Stimulated activated CD4-positive, alpha-beta T cell treated with anti-CD3 and anti-CD28 coated beads, Interleukin-4, amount 100 ng/mL, for 48 hours (primary cell): ENCODE data around the gene PRPF8.
A peak's percentile ranks its signal among the peaks of the same experiment; 100 is the strongest.
"Not testable (repeated sequence)": the region's sequence is repeated elsewhere in the genome, so short reads cannot be mapped to it uniquely, and the experiment has no call there.

Source experiments
- DNase-seq, 2 donors: peaks; one replicate each; pipeline ENCODE4 v3.0.0-alpha.2; 2020; ENCODE audit warnings: low read depth in 2 of 2

Gene PRPF8

DNA sequence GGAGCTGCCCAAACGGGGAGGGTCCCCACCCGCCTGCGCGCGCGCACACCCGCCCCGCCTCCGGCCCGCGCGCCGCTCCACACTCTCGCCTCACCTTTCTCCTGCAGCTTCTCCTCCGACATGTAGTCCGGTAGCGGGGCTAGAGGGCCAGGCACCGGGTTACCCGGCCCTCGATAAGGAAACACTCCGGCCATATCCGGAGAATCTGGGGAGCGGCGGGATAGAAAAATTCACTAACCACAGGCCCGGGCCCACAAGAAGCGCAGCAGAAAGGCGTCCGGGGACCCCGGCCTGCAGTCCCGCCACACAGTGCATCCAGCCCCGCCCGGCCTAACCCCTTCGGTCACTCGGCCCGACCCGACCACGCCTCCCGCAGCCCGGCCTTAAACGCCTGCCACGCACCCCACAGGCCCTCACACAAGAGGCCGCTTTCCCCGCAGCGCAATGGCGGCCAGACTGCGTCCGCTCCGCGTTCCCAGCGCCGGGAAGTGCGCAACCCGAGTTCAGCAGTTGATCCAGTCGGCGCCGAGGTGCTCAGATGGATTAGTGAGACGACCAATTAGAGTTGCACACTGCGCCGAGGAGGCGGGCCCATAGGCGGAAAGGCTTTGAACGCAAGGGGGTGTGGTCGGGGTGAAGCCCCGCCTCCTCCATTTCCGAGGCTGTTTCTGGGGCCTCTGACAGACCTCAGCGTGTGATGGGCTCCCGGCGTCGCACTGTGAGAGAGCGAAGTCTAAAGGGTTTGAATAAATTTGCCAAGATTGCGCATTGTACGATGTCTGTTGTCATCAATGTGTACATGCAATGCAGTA is at the start of gene PRPF8:
Gene PRPF8, minus strand, starts transcription at position 490 of the 812 bp plus-strand sequence. Its CDS starts 296 bp downstream, at position 194.
- DNase-seq, result peak; percentile 96 to 98

DNA sequence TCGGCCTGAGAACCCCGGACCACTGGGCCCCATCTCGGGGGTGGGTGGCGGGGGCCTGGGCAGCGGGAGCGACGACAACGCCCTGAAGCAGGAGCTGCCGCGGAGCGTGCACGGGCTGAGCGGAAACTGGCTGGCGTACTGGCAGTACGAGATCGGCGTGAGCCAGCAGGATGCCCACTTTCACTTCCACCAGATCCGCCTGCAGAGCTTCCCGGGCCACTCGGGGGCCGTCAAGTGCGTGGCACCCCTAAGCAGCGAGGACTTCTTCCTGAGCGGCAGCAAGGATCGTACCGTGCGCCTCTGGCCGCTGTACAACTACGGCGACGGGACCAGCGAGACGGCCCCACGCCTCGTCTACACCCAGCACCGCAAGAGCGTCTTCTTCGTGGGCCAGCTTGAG is 49.1 kb upstream of the PRPF8 start:
- no peak for DNase-seq

DNA sequence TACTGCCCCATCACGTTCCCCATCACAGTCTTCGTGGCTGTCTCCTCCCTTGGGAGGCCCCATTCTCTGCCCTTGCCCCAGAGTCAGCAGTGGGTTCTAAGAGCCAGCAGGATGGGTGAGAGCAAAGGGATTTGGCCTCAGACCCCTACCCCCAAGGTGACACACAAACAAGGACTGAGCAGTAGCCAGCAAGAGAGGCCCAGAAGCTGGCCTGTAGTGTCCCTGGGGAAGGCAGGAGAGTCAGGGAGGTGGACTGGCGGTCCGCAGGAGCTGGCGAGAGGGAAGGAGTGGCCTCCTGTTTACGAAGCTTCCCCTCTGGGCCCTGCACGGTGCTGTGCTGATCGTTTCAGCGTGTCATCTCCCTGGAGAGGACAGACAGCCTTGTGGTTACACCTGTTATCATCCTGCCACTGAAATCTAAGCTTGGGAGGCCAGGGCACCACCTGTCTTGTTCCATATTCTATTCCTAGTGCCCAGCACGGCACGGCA is 48.2 kb upstream of the PRPF8 start:
- no peak for DNase-seq

DNA sequence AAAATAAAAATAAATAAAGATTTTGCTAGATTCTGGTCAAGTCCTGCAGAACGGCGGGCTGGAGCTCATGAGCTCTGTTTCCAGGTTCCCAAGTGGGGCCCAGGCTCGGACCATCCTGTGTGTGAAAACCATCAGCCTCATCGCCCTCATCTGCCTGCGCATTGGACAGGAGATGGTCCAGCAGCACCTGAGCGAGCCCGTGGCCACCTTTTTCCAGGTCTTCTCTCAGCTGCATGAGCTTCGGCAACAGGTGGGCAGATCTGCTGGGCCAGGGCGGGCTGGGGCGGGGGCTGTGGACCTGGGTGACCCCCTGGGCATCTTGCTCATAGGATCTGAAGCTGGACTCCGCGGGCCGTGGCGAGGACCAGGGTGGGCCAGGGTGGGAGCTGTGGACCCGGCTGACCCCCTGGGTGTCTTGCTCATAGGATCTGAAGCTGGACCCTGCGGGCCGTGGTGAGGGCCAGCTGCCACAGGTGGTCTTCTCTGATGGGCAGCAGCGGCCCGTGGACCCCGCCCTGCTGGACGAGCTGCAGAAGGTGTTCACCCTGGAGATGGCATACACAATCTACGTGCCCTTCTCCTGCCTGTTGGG is 47.7 kb upstream of the PRPF8 start:
- DNase-seq, result no peak

DNA sequence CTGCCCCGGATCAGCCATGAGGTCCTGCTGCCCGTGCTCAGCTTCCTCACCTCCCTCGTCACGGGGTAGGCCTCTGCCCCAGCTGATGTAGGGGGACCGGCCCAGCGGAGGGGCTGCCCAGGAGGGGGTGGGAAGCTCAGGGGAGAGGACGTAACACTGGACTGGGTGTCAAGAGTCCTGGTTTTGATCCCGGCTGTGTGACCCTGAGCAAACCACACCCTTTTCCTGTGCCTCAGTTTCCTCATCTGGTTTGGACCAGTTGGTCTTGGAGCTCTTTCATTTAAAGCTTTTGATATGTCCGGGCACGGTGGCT is 46.5 kb upstream of the PRPF8 start:
- no peak for DNase-seq

DNA sequence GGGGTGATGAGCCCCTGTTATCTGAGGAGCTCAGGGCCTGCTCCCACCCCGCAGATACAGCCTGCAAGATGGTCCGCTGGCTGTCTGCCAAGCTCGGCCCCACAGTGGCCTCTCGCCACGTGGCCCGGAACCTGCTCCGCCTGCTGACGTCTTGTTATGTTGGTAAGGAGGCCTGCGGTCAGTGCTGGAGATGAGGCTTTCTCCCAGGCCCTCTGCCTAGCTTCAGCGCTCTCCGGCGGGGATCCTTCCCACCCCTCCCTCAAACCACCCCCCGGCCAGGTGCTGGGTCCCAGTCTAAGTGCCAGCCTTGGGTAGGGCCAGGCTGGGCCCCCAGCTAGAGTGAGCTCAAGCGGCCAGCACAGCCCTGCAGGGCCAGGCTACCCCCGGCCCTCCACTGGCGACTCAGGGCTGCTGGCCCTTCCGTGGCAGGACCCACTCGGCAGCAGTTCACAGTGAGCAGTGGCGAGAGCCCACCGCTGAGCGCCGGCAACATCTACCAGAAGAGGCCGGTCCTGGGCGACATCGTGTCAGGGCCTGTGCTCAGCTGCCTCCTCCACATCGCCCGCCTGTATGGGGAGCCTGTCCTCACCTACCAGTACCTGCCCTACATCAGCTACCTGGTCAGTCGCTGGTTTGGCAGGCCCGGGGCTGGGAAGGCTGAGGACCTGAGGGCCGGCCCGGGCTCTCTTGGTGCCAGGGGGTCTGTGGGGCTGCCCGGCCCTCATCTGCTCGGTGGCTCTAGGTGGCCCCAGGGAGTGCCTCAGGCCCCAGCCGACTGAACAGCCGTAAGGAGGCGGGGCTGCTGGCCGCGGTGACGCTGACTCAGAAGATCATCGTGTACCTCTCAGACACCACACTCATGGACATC is 45.9 kb upstream of the PRPF8 start:
- DNase-seq, result no peak

DNA sequence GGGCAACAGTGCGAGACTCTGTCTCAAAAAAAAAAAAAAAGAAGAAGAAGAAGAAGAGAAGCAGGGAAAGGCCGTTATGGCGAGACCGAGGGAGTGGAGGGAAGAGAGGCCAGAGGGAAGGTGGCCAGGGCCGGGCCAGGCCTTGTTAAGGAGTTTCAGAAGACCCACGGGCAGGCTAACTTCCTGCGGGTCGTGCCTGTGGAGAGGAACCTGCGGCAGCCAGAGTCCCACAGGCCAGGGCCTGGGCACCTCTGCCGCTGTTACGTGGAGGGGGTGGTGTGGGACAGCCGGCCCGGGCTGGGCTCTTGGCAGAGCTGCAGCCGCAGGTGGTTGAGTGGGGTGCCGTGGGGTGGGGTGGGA is 45.3 kb upstream of the PRPF8 start:
- DNase-seq, result no peak

DNA sequence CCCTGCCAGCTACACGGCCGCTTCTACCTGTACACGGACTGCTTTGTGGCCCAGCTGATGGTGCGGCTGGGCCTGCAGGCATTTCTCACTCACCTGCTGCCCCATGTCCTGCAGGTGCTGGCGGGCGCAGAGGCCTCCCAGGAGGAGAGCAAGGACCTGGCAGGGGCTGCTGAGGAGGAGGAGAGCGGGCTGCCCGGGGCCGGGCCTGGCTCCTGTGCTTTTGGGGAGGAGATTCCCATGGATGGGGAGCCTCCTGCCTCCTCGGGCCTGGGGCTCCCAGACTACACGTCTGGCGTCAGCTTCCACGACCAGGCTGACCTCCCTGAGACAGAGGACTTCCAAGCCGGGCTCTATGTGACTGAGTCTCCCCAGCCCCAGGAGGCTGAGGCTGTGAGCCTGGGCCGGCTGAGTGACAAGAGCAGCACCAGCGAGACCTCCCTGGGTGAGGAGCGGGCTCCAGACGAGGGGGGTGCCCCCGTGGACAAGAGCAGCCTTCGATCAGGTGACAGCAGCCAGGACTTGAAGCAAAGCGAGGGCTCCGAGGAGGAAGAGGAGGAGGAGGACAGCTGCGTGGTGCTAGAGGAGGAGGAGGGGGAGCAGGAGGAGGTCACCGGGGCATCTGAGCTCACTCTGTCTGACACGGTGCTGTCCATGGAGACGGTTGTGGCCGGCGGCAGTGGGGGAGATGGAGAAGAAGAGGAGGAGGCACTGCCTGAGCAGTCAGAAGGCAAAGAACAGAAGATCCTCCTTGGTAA is 43.4 kb upstream of the PRPF8 start:
- no peak for DNase-seq

DNA sequence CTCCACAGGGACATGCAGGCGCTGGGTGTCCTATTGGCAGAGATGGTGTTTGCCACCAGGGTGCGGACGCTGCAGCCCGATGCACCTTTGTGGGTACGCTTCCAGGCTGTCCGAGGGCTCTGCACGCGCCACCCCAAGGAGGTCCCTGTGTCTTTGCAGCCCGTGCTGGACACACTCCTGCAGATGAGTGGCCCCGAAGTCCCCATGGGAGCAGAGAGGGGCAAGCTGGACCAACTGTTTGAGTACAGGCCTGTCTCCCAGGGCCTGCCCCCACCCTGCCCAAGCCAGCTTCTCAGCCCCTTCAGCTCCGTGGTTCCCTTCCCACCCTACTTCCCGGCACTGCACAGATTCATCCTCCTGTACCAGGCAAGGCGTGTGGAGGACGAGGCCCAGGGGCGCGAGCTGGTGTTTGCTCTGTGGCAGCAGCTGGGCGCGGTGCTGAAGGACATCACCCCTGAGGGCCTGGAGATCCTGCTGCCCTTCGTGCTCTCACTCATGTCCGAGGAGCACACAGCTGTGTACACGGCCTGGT is 42.7 kb upstream of the PRPF8 start:
- DNase-seq, result no peak

DNA sequence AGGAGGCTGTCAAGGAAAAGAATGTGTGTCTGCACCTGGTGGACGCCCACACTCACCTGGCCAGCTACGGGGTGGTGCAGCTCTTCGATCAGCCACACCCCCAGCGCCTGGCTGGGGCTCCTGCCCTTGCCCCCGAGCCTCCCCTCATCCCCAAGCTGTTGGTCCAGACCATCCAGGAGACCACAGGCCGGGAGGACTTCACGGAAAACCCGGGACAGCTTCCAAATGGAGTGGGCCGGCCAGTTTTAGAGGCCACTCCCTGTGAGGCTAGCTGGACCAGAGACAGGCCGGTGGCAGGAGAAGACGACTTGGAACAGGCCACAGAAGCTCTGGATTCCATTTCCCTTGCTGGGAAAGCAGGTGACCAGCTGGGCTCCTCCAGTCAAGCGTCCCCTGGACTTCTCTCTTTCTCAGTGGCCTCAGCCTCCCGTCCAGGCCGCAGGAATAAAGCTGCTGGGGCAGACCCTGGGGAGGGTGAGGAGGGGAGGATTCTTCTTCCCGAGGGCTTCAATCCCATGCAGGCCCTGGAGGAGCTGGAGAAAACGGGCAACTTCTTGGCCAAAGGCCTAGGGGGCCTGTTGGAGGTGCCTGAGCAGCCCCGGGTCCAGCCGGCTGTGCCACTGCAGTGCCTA is 42.1 kb upstream of the PRPF8 start:
- DNase-seq, result no peak

DNA sequence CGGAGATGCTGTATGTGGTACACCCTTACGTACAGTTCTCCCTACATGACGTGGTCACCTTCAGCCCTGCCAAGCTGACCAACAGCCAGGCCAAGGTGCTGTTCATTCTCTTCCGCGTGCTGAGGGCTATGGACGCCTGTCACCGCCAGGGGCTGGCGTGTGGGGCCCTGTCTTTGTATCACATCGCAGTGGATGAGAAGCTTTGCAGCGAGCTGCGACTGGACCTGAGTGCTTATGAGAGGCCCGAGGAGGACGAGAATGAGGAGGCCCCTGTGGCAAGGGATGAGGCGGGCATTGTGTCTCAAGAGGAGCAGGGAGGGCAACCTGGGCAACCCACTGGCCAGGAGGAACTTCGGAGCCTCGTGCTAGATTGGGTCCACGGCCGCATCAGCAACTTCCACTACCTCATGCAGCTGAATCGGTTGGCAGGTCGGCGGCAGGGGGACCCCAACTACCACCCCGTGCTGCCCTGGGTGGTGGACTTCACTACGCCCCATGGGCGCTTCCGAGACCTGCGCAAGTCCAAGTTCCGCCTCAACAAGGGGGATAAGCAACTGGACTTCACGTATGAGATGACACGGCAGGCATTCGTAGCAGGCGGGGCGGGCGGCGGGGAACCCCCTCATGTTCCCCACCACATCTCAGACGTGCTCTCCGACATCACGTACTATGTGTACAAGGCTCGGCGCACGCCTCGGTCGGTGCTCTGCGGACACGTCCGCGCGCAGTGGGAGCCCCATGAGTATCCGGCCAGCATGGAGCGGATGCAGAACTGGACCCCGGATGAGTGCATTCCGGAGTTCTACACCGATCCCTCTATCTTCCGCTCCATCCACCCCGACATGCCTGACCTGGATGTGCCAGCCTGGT is 41.2 kb upstream of the PRPF8 start:
- DNase-seq, result no peak

DNA sequence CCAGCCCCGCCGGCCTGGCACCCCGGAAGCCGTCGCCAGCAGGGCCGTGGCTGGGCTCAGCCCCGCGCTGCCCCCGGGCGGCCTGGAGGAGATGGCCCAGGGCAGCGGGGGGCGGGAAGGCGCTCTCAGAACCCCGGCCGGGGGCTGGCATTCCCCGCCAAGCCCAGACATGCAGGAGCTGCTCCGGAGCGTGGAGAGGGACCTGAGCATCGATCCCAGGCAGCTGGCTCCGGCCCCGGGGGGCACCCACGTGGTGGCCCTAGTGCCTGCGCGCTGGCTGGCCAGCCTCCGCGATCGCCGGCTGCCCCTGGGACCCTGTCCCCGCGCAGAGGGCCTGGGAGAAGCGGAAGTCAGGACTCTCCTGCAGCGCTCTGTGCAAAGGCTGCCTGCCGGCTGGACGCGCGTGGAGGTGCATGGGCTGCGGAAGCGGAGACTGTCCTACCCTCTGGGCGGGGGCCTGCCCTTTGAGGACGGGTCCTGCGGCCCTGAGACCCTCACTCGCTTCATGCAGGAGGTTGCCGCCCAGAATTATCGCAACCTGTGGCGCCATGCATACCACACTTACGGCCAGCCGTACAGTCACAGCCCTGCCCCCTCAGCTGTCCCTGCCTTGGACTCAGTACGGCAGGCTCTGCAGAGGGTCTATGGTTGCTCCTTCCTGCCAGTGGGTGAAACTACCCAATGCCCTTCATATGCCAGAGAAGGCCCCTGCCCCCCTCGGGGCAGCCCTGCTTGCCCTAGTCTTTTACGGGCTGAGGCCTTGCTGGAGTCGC is 40.4 kb upstream of the PRPF8 start:
- no peak for DNase-seq

DNA sequence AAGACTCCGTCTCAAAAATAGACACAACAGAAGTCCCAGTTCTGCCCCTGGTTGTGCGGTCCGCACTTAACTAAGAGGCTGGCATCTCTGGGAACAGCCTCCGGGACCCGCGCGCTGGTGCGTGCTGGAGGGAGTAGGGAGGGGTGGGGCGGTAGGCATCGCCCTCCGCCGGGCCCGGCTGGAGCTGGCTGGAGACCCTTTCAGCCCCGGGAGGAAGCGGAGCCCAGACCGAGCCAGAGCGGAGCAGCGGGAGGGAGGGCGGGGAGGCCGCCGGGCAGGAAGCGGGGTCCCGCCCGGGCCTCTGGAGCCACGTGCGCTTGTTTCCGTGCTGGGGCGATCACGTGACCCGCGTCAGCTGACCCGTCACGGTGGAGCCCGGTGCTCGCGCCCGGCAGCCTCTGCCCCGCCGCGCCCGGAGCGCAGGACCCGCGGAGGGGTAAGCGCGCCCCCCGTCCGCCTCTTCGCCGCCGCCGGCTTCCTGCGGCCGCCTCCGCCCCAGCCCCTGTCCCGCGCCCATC is 39.7 kb upstream of the PRPF8 start, which contains the start of gene WDR81:
Gene WDR81, plus strand, starts transcription at position 354 of the 518 bp plus-strand sequence. CDS start 256 bp downstream, outside the sequence.
- DNase-seq, result peak; percentile 75 to 88

DNA sequence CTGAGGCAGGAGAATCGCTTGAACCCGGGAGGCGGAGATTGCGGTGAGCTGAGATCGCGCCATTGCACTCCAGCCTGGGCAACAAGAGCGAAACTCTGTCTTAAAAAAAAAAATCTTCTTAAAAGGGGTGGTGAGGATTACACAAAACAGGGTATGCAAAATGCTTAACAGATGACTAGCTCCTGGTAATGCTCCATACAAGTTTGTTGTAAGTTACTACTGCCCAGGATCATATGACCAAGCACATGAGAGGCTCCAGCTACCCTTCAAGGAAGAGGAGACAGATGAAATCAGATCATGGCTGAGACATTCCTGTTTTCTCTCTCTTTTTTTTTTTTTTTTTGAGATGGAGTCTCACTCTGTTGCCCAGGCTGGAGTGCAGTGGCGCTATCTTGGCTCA is 37.4 kb upstream of the PRPF8 start:
- not testable (repeated sequence) for DNase-seq

DNA sequence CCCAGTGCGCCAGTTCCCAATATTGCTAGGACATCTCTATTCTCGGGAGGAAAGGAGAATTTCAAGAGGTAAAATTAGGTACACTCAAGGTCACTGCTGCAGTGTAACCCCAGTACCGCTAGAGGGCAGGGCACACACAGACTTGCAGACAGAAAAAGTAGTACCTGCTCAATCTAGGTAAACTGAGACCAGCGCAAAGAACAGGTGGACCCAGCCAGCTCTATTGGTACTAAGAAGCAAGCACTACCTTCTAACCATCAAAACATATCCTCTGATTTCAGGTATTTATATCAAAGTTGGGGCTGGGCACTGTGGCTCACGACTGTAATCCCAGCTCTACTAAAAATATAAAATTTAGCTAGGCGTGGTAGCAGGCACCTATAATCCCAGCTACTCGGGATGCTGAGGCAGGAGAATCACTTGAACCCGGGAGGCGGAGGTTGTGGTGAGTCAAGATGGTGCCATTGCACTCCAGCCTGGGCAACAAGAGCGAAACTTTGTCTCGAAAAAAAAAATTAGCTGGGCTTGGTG is 36.3 kb upstream of the PRPF8 start:
- DNase-seq, result peak; percentile 56 to 57

DNA sequence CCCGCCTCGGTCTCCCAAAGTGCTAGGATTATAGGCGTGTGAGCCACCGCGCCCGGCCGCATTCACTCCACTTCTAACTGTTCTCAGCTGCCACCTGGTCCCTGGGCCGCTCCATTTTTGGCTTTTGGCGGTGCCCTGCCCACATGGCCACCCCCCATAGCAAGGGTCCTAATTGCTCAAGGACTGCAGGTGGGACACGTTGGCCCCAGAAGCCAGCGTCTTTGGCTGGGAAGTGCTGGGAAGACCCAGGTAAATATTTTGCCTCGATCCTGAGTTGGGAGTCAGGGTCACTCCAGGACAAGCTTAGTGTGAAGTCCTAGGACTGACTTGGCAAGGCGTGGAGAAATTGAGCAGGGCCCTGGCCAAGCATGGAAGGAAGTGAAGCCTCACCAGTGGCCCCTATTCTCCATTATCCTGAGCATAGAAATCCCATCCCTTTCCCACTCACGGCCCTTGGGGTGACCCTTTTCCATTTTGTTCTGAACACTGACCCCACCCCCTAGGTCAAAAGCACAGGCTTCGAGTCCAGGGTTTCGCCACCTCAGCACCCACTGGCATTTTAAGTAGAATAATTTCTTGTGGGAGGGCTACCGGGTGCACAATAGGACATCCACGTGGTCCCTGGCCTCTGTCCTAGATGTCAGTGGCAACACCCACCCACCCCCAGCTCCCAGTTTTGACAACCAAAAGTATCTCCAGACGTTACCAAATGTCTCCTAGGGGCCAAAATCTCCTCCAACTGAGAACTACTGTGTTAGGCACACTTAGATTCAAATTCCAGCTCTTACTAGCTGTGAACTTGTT is 33.9 kb upstream of the PRPF8 start:
- no peak for DNase-seq

DNA sequence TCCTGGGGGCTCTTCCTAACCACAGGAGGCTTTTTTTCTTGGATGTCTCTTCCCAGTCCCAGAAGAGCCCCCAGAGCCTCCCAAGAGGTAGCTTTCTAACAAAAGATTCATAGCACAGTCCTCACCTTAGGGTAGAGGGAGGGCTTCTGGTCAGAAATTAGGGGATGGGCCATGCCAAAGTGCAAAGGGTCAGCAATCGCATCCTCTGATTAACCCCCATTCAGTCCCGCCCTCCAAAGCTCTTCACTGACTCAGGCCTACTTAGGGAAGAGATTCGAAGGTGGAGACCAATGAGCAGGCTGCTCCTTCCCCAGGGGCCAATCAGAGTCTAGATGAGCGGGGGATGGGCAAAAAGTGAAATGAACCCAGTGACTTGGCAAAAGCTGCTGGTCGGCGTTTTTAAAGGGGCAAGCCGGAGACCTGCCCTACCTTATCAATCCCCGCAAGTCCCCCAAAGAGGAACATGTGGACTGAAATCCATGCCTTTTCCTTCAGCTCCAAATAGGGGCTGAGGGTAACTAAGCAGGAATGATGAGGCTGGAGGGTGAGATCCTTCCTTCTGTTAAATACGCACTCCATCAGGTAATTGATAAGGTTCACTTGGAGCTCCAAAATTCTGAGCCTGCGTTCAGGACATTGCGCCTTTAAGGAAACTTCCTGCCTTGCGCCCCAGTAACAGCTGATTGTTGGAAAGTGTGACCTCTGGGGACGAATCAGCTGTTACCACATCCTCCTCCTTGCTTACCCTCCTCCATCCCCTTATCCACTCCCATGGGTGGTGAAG is 32.4 kb upstream of the PRPF8 start:
- peak; percentile 69 to 84 for DNase-seq
